GM12891 (cell line): ENCODE measurements around the gene POP4.
A peak's percentile ranks its signal among the peaks of the same experiment; 100 is the strongest.
"Not testable (repeated sequence)": the region's sequence is repeated elsewhere in the genome, so short reads cannot be mapped to it uniquely, and the experiment has no call there.

Experiments used
- DNase-seq: peaks from one replicate; pipeline ENCODE4 v3.0.0; 2011; ENCODE audit warnings: low spot score; ENCODE audit not compliant: insufficient read length
- FAIRE-seq: peaks from 2 replicates; lab custom pipeline; 2011; peaks lifted over from hg19 to GRCh38; lab: Jason Lieb, UNC
- PAX5 ChIP-seq: IDR thresholded peaks from 2 replicates; pipeline ENCODE4 v1.6.1; 2011; ENCODE audit warnings: low read length, moderate library complexity, mild to moderate bottlenecking; ENCODE audit not compliant: insufficient read depth, severe bottlenecking
- POLR2A ChIP-seq: IDR thresholded peaks from 2 replicates; pipeline ENCODE4 v1.6.1; 2011; ENCODE audit warnings: low read depth, low read length, control low read depth
- POLR2AphosphoS5 ChIP-seq: IDR thresholded peaks from 2 replicates; pipeline ENCODE4 v1.6.1; 2011; ENCODE audit warnings: low read depth, low read length, control low read depth
- POU2F2 ChIP-seq: IDR thresholded peaks from 2 replicates; pipeline ENCODE4 v1.6.1; 2011; ENCODE audit warnings: low read depth, mild to moderate bottlenecking, control low read depth, low read length, moderate library complexity
- SPI1 ChIP-seq: IDR thresholded peaks from 2 replicates; pipeline ENCODE4 v1.6.1; 2011; ENCODE audit warnings: low read depth, low read length, control low read depth
- TAF1 ChIP-seq: IDR thresholded peaks from 2 replicates; pipeline ENCODE4 v1.6.1; 2011; ENCODE audit warnings: low read depth, low read length, control low read depth

Gene POP4

DNA sequence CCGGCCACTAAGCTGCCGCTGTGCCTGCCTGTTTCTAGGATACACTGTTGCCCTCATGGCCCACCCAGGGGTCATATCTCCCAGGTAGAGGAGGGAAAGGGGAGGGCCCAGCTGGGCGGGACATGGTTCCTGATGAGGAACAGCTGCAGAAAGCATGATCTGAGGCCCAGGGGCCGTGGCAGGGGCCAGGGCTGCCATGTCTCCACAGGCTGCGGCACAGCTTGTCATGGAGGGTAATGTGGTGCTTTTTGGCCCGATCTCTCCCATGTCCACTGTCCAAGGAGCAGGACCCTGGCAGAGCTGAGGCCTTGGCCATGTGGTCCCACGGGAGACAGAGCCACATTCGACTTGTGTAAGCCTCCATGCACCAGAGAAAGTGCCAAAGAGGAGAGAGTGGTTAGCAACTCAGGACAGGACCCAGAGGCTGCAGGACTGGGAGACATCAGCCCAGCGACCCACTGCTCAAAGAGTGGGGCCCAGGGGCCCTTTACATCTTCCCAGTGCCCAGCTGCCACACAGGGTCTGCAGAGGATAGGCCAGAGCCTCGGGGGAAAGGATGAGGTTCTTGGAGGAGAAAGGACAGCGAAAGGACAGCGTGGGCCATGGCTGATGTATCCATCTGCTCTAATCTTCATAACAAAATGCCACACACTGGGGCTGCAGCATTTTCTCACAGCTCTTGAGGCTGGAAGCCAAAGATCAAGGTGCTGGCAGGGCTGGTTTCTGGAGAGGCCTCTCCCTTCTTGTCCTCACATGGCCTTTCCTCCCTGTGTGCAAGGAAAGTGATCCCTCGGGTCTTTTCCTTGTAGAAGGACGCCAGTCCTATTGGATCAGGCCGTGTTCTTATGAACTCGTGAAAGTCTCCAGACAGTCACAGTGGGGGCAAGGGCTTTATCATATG, 11.5 kb downstream of the POP4 start:
- DNase-seq = no peak
- no peak for TF ChIP-seq POLR2AphosphoS5
- no peak for TF ChIP-seq PAX5
- TF ChIP-seq POLR2A = no peak
- TF ChIP-seq POU2F2 = no peak
- no peak for TF ChIP-seq SPI1
- no peak for TF ChIP-seq TAF1
- no peak for FAIRE-seq

DNA sequence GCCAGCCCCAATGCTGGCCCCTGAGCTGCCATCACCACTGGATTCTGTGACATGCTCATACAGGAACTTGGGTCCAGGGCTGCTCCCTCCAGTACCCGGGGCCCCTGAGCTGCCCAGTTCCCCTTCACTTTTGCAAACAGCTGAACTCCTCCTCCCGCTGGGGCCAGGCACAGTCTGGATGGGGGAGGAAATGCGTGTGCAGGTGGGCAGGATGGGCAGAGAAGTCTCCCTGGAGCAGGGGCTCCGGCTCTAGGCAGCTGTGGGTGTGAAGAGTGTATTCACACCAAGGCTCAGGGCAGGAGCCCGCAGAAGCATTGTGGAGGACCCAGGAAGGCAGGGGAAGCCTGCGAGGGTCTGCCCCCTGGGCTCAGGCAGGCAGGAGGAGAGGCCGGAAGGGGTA, 12.4 kb downstream of the POP4 start:
- DNase-seq = no peak
- no peak for FAIRE-seq
- TF ChIP-seq TAF1 (no peak), POLR2AphosphoS5 (no peak), POU2F2 (no peak), SPI1 (no peak), PAX5 (no peak), POLR2A (no peak)

DNA sequence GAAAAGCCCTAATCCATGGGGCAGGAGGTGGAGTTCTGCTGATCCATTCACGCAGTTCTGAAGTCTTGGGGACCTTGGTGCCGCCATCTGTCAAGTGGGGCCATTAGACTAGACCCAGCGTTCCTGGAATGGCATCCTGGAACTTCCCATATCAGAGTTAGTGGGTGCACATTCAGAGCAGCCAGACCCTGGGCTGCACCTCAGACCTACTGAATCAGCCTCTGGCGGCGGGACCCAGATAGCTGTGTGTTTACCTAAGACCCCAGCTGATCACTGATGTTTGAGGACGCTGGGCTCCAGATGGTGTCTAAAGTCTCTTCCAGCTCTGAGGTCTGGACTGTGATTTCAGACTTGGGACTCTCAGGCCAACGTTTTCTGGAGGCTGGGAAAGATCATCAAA, 12.8 kb downstream of the POP4 start:
- FAIRE-seq (no peak), DNase-seq (no peak)
- TF ChIP-seq SPI1 (no peak), TAF1 (no peak), POLR2A (no peak), POU2F2 (no peak), PAX5 (no peak), POLR2AphosphoS5 (no peak)

DNA sequence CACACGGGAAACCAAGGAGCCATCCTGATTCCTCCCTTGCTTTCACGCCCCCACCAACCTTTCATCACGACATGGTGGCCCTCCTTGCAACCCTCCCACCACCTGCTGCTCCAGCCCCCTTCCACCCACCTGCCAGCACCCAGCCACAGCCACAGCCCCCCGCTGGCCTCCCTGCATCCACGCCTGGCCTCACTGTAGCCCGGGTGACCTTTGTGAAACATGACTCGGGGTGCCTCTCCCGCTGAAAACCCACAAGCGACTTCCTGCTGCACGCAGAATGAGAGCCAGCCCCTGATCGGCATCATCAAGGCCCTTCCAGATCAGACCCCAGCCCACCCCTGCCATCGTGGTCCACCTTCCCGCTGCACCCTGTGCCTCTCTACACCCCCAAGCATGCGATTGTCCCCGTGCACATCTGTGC, 14.9 kb downstream of the POP4 start:
- no peak for DNase-seq
- peak; percentile 48 for FAIRE-seq

DNA sequence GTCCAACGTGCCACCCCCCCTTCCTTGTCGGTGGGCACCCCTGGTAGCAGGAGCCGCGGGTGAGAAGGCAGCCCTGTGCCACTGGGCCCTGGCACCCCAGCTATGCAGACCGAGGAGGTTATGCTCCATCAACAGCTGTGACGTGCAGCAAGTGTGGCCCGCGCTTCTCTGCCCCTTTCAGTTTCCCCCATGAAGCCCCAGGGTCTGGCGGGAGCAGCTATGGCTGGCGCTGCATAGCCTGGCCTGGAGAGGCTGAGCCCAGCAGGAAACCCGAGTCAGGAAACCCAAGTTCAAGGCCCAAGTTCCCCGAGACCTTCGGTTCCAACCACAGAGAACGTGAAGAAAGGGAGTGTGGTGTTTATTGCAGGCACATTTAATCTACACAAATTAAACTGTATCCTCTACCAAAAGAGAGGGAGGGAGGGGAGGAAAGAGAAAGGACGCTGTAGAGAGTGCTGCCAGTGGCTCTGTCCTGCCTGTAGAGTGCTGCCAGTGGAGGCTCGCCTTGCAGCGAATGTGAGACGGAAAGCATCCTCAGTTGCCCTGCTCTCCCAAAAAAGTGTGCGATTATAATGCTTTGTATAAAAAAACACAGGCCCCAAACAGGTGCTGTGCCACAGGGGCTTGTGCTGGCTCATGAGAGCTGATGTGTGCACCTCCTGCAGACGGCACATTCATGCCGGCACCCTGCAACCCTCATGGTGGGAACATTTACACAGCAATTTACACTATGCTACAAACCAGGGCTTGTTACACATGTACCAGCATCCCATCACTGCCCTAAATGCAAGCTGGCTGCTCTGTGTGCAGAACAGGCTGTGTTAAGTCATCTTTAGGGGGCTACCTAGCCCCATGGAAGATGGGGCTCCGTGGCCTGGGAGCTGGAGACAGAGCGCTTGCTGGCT, 16.3 kb downstream of the POP4 start:
- TF ChIP-seq POLR2AphosphoS5 (no peak), POU2F2 (no peak), SPI1 (no peak), POLR2A (no peak)
- DNase-seq (no peak), FAIRE-seq (peak; percentile 81)

More for the DNA sequence above, 14.9 kb downstream of the POP4 start:
- TF ChIP-seq SPI1 (no peak), POU2F2 (no peak), PAX5 (no peak), POLR2AphosphoS5 (no peak), TAF1 (no peak), POLR2A (no peak)

DNA sequence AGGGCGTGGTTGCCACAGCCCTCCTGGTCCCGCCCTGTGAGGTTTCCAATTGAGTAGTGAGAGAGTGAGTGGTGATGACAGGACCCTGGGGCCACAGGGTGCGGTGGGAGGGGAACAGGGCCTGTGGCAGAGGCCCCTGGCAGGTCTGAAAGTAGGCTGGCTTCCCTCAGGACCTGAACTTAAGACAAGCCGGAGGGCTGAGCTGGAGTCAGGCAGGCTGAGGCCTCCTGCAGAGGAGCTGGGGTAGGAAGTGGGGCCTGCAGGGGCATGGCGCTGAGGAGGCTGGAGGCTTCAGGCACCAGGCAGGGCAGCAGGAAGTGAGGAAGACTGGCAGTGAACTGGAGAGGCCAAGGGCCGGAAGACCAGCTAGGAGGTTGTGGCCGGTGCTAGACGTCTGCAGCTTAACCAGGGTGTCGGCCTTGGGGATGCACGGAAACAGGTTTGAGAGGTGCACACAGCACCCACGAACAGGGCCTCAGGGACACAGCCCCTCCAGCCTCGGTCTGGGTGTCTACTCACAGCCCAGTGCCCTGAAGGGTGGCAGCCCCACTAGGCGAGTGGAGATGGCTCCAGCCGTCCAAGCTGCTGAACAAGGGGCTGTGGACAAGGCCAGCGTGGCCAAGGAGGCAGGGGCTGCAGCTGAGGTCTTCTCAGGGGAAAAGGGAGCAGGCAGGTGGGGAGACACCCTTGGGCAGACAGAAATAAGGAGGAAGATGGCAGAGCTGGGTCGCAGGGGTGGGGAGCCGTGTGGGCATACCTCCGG, 17.8 kb downstream of the POP4 start:
- no peak for FAIRE-seq
- TF ChIP-seq SPI1 (no peak), POLR2A (no peak), POLR2AphosphoS5 (no peak), POU2F2 (no peak), PAX5 (no peak), TAF1 (no peak)
- no peak for DNase-seq

DNA sequence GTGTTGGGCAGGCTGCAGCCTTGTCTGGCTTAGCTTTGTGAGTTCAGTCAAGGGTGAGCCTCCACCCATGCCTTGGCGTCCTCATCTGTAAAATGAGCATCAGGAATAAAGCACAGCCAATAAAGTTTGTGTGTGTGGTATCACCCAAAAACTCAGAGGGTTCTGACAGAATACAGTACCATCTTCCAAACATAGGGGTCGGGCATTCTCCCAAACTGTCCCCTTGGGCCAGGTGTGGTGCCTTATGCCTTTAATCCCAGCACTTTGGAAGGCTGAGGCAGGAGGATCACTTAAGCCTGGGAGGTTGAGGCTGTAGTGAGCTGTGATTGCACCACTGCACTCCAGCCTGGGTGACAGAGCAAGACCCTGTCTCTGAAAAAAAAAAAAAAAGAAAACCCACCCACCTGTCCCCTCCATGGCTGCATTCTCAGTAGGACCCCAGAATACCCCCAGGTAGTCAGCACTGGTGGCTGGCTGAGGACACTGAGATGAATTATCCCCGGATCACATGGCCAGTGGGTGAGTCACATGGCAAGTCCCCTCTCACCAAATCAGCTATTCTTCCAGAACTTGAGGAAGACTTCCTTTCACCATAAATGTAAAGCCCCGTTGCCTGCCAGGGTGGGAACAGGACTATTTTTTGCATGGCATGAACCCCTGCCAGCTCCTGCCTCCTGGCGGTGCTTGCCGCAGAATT, 18.6 kb downstream of the POP4 start:
- FAIRE-seq (no peak), DNase-seq (no peak)
- TF ChIP-seq POLR2A (no peak), POLR2AphosphoS5 (no peak), PAX5 (no peak), TAF1 (no peak), SPI1 (no peak), POU2F2 (no peak)

DNA sequence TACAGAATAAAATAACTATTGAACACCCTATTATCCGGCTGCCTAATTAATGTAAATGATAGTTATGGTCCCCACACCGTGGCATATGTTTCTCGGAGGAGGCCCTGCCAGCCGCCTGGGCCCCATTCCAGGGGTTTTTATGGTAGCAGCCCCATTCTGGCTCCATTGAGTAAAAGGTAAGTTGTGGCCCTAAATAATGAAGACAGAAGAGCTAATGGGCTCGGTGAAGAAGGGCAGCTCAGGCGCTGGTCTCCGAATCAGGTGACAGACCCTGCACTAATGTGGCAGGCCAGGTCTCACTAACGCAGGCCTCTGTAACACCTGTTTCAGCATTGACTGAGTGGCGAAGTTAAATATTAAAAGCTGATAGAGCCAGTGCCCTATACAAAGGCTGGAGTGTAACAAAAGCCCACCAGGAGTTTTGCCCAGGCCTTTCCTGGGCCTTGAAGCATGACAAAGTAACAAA, 19.1 kb downstream of the POP4 start:
- no peak for DNase-seq
- no peak for FAIRE-seq
- TF ChIP-seq SPI1 (no peak), POLR2AphosphoS5 (no peak), POU2F2 (no peak), POLR2A (no peak), PAX5 (no peak), TAF1 (no peak)

DNA sequence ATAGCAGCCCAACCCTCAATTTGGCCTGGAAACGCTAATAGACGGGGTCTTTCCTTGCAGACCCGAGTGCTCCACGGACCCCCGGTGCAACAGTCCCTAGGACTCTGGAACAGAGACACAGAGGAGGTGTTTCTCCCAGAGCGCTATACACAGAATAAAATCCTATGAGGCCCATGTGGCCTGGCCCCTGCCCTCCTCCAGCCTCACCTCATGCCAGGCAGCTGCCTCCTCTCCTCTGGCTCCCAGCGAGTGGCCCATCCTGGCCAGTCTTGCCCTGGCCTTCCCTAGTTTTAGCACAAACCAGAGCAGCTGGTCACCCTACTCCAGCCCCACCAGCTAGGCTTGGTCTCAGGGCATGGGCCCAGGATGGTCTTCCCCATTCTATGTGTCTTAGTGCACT, 20.3 kb downstream of the POP4 start:
- no peak for FAIRE-seq
- no peak for TF ChIP-seq POLR2AphosphoS5
- TF ChIP-seq PAX5 = no peak
- TF ChIP-seq TAF1 = no peak
- DNase-seq = no peak

DNA sequence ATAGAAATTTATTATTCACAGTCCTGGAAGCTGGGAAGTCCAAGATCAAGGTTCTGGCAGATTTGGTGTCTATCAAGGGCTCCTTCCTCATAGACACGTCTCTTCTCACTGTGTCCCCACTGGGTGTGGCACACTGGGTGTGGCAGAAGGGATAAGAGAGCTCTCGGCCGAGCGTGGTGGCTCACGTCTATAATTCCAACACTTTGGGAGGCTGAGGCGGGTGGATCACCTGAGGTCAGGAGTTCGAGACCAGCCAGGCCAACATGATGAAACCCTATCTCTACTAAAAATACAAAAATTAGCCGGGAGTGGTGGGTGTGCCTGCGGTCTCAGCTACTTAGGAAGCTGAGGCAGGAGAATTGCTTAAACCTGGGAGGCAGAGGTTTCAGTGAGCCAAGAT, 20.7 kb downstream of the POP4 start:
- not testable (repeated sequence) for FAIRE-seq, DNase-seq
